Activated CD4-positive, alpha-beta T cell treated with anti-CD3 and anti-CD28 coated beads, Interleukin-2, amount 50 U/mL, for 4 hours (primary cell): ENCODE measurements around the gene TCF15.

Source experiments
- DNase-seq, 2 experiments: peaks; one replicate each; pipeline ENCODE4 v3.0.0-alpha.2; 2020

The TCF15 gene

DNA sequence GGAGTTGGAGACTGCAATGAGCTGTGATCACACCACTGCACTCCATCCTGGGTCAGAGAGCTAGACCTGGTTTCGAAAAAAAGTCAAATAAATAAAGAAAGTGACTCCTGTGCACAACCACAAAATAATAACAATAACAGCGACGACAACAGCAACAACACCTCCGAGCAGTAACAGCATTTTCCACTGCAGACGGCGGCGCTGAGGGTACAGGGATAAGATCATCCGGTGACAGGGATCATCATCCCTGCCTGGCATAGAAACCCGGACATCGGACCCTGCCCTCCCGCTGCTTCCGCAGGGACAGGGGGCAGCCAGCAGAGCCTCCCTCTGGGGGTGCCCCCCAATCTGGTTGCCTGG is 31.4 kb upstream of the TCF15 start:
- DNase-seq = no peak

- no peak for DNase-seq
These were observed 30.8 kb upstream of the TCF15 start for GRCh38 chr20:640674-641515.

GRCh38 chr20:638579-638978 is 28.5 kb upstream of the TCF15 start:
- no peak for DNase-seq

- DNase-seq = no peak
These were observed 27.4 kb upstream of the TCF15 start for GRCh38 chr20:637559-637958.

GRCh38 chr20:635893-636338 is 25.8 kb upstream of the TCF15 start:
- DNase-seq = no peak

GRCh38 chr20:635028-635892 is 25.2 kb upstream of the TCF15 start:
- DNase-seq = no peak

- no peak for DNase-seq
These were observed 24.2 kb upstream of the TCF15 start for GRCh38 chr20:634148-634925.

GRCh38 chr20:631101-631500 is 21.0 kb upstream of the TCF15 start:
- no peak for DNase-seq

GRCh38 chr20:626579-626978 is 16.5 kb upstream of the TCF15 start:
- no peak for DNase-seq

GRCh38 chr20:625360-625932 is 15.3 kb upstream of the TCF15 start:
- no peak for DNase-seq

GRCh38 chr20:623704-624103 is 13.6 kb upstream of the TCF15 start:
- no peak for DNase-seq

DNA sequence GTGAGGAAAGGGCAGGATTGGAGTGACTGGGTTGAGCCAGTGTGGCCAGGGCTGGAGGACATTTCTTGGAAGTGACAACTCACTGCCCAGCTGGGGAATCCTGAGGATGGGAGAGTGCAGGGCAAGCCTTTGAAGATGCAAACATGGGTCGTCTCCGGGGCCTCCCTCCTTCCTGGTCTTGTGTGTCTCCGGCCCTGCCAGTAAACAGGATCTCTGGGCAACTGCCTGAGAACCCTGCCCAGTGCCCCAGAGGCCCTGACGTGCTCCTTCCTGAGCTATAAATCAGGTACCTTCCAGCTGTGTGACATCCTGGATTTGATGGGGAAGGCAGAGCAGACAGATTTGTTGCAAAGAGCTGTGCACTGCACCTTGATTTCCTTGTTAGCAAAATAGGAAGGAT is 12.9 kb upstream of the TCF15 start:
- no peak for DNase-seq

DNA sequence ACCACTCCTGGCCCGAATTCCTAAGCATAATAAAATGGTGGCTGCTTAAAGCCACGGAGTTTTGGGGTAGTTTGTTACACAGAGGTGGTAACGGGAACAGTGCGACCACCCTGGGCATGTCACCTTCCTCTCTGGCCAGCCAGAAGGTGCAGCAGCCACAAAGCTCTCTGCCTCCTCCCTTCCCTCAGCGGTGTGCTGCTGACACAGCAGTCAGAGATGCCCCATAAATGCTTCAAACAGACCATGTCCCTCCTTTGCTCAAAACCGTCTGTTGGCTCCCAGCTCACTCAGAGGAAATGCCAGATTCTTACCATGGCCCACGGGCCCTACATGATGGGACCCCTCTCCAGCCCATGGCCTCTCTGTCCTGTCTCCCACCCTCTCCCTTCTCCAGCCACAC is 12.1 kb upstream of the TCF15 start:
- DNase-seq = no peak

DNA sequence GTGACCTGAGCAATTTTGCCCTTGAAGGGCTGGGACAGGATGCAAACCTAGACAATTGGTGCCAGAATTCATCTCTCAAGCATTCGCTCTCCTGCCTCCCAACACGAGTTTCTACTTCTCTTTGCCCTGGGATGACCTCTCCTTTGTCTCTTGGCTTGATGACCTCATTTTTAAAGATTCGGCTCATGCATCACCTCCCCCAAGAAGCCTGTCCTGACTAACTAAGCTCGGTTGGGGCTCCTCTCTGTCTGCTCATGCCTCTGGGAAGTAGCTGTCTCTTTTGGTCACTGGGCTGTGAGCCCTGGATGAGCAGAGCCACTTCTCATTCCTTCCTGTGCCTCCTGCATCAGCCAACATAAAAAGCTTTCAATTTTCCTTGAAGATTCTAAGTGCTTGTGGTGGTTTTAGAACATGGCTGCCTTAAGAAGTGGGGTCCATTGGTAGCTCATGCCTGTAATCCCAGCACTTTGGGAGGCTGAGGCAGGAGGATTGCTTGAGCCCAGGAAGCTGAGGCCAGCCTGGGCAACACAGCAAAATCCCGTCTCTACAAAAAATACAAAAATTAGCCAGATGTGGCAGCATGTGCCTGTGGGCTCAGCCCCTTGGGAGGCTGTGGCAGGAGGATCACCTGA is 11.1 kb upstream of the TCF15 start:
- DNase-seq = no peak

GRCh38 chr20:620246-620645 is 10.1 kb upstream of the TCF15 start:
- DNase-seq = no peak

GRCh38 chr20:618980-619379 is 8.9 kb upstream of the TCF15 start:
- no peak for DNase-seq

GRCh38 chr20:617934-618690 is 8.0 kb upstream of the TCF15 start:
- no peak for DNase-seq

GRCh38 chr20:615514-615913 is 5.4 kb upstream of the TCF15 start:
- DNase-seq = no peak

DNA sequence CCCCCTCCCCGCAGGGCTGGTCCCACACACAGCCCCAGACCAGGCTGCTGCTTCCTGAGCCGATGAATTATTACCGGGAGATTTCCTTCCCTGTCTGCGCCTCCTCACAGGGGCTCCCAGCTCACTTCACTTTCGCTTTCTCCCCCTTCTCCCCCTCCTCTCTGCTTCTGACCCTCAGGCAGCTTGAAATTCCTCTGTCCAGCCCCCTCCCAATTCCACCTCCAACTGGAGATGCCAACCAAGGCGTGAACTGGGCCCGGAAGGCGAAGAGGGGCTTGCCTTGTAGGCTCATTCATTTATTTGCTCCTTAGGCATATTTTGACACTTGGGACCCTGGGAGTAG is 1.7 kb upstream of the TCF15 start:
- no peak for DNase-seq

GRCh38 chr20:611047-611842 is 1.1 kb upstream of the TCF15 start:
- no peak for DNase-seq

- DNase-seq = no peak
These were observed 641 bp downstream of the TCF15 start for GRCh38 chr20:609371-609964.
